HepG2 (cell line): ENCODE results near the gene SRSF10. TPM values are rescaled to one million over a fixed set of nuclear protein-coding genes. Genes with fewer than 3 reads are reported as not detected.

ENCODE experiments used
- ARID2 ChIP-seq: sonication (generic); formaldehyde crosslinking; IDR thresholded peaks from 2 replicates; pipeline ENCODE4 v1.8.1; 2022; ENCODE audit warnings: mild to moderate bottlenecking, missing genetic modification reagents, borderline replicate concordance
- BCL6 ChIP-seq: IDR thresholded peaks from 2 replicates; pipeline ENCODE4 v1.6.1; 2016; ENCODE audit warnings: missing genetic modification reagents, missing compliant biosample characterization
- CREB1 ChIP-seq, 2 experiments: fragments of 450-650 bp in 1 of 2; IDR thresholded peaks; 2 replicates each; pipeline ENCODE4 v1.6.1; 2016 to 2017; ENCODE audit warnings: control low read depth in 1 of 2, mild to moderate bottlenecking in 1 of 2, missing compliant biosample characterization in 1 of 2, missing genetic modification characterization in 1 of 2
- ELF1 ChIP-seq: sonication (generic); formaldehyde crosslinking; IDR thresholded peaks from 2 replicates; pipeline ENCODE4 v1.4.0; 2020; ENCODE audit warnings: missing genetic modification reagents
- ELF3 ChIP-seq: IDR thresholded peaks from 2 replicates; pipeline ENCODE4 v1.6.1; 2016; ENCODE audit warnings: missing genetic modification reagents, missing compliant biosample characterization
- FOXA3 ChIP-seq: IDR thresholded peaks from 2 replicates; pipeline ENCODE4 v1.6.1; 2016; ENCODE audit warnings: missing genetic modification reagents, missing compliant biosample characterization
- GATA4 ChIP-seq: sonication (generic); IDR thresholded peaks from 2 replicates; pipeline ENCODE4 v1.6.1; 2016; ENCODE audit warnings: antibody characterized with exemption, low read depth, borderline replicate concordance
- HMG20A ChIP-seq: IDR thresholded peaks from 2 replicates; pipeline ENCODE4 v1.6.1; 2016; ENCODE audit warnings: borderline replicate concordance
- HMG20B ChIP-seq: conservative IDR thresholded peaks from 2 replicates; pipeline ENCODE4 v1.6.1; 2016; ENCODE audit warnings: missing genetic modification reagents, missing compliant biosample characterization
- JUN ChIP-seq: sonication (generic); formaldehyde crosslinking; IDR thresholded peaks from 2 replicates; pipeline ENCODE4 v1.4.0; 2020; ENCODE audit warnings: mild to moderate bottlenecking, missing genetic modification reagents
- JUNB ChIP-seq: sonication (generic); formaldehyde crosslinking; IDR thresholded peaks from 2 replicates; pipeline ENCODE4 v1.8.0; 2022; ENCODE audit warnings: missing genetic modification reagents, mild to moderate bottlenecking, borderline replicate concordance
- KAT2B ChIP-seq: fragments of 150-350 bp; IDR thresholded peaks from 2 replicates; pipeline ENCODE4 v1.6.1; 2014; ENCODE audit warnings: low read depth, low read length, borderline replicate concordance
- KDM1A ChIP-seq: IDR thresholded peaks from 2 replicates; pipeline ENCODE4 v1.6.1; 2016; ENCODE audit warnings: missing compliant biosample characterization
- MIXL1 ChIP-seq: IDR thresholded peaks from 2 replicates; pipeline ENCODE4 v1.6.1; 2016
- NPAS2 ChIP-seq: sonication (generic); formaldehyde crosslinking; IDR thresholded peaks from 2 replicates; pipeline ENCODE4 v1.8.0; 2022; ENCODE audit warnings: mild to moderate bottlenecking, missing genetic modification reagents, borderline replicate concordance
- RCOR2 ChIP-seq: IDR thresholded peaks from 2 replicates; pipeline ENCODE4 v1.6.1; 2016; ENCODE audit warnings: missing biosample characterization, missing genetic modification reagents
- SAP130 ChIP-seq: IDR thresholded peaks from 2 replicates; pipeline ENCODE4 v1.6.1; 2016; ENCODE audit warnings: low read depth
- SOX6 ChIP-seq, 2 experiments: fragments of 450-650 bp in 1 of 2; sonication (generic) in 1 of 2; formaldehyde crosslinking in 1 of 2; IDR thresholded peaks; 2 replicates each; pipeline versions ENCODE4 v1.4.0 to v1.6.1; 2017 to 2020; ENCODE audit warnings: antibody characterized with exemption in 1 of 2, mild to moderate bottlenecking in 1 of 2, missing genetic modification reagents in 1 of 2
- SSRP1 ChIP-seq: IDR thresholded peaks from 2 replicates; pipeline ENCODE4 v1.6.1; 2016; ENCODE audit warnings: control low read depth
- YEATS4 ChIP-seq: sonication (generic); formaldehyde crosslinking; IDR thresholded peaks from 2 replicates; pipeline ENCODE4 v1.4.0; 2020; ENCODE audit warnings: missing genetic modification reagents, borderline replicate concordance
- ZBTB20 ChIP-seq: sonication (generic); formaldehyde crosslinking; IDR thresholded peaks from 2 replicates; pipeline ENCODE4 v1.8.1; 2023; ENCODE audit warnings: missing genetic modification reagents, low read depth, mild to moderate bottlenecking, borderline replicate concordance
- ZBTB8A ChIP-seq: sonication (generic); formaldehyde crosslinking; IDR thresholded peaks from 2 replicates; pipeline ENCODE4 v1.4.0; 2020; ENCODE audit warnings: mild to moderate bottlenecking, low read depth, missing genetic modification reagents, borderline replicate concordance
- ZNF3 ChIP-seq: IDR thresholded peaks from 2 replicates; pipeline ENCODE4 v1.7.0; 2017; ENCODE audit warnings: inconsistent platforms
- ZNF552 ChIP-seq: sonication (generic); formaldehyde crosslinking; IDR thresholded peaks from 2 replicates; pipeline ENCODE4 v1.9.0; 2022; ENCODE audit warnings: missing genetic modification reagents, mild to moderate bottlenecking, borderline replicate concordance
- ZNF709 ChIP-seq: sonication (generic); formaldehyde crosslinking; IDR thresholded peaks from 2 replicates; pipeline ENCODE4 v1.5.0; 2020; ENCODE audit warnings: mild to moderate bottlenecking, missing genetic modification reagents
- ZNF75D ChIP-seq: sonication (generic); formaldehyde crosslinking; IDR thresholded peaks from 2 replicates; pipeline ENCODE4 v1.8.1; 2023; ENCODE audit warnings: missing genetic modification reagents, mild to moderate bottlenecking, borderline replicate concordance
- polyA plus RNA-seq, 8 experiments: library from polyadenylated mRNA; depleted of rRNA in 3 of 8; stranded (reverse) in 7 of 8; unstranded in 1 of 8; fragments of >200 nt; fragmentation: Illumina TruSeq in 4 of 8; extraction: Trizol in 4 of 8; gene quantifications; 2 replicates each; pipeline versions ENCODE4 v1.2.1 to v1.2.3, GENCODE V29; 2011 to 2016; ENCODE audit warnings: low read depth in 4 of 8, missing spikeins in 1 of 8, mixed read lengths in 1 of 8; ENCODE audit not compliant: insufficient read depth in 1 of 8
- total RNA-seq, 5 experiments: library from RNA; depleted of rRNA; stranded (reverse); fragments of >200 nt; fragmentation: Illumina TruSeq; extraction: Trizol; gene quantifications; 2 replicates each; pipeline ENCODE4 v1.2.3, GENCODE V29; 2016; ENCODE audit warnings: low read depth in 1 of 5
- TF ChIP-seq, protein P1 (sequence below): sonication (generic); formaldehyde crosslinking; IDR thresholded peaks from 2 replicates; pipeline ENCODE4 v1.4.0; 2020; ENCODE audit warnings: missing genetic modification reagents
- TF ChIP-seq, protein P2 (sequence below): sonication (generic); formaldehyde crosslinking; IDR thresholded peaks from 2 replicates; pipeline ENCODE4 v1.5.1; 2020; ENCODE audit warnings: mild to moderate bottlenecking, moderate library complexity, missing genetic modification reagents
- TF ChIP-seq, protein P3 (sequence below): sonication (generic); formaldehyde crosslinking; IDR thresholded peaks from 2 replicates; pipeline ENCODE4 v1.5.0; 2020; ENCODE audit warnings: missing genetic modification reagents

SRSF10 gene
- total and polyA plus RNA-seq, 2 of the 13 experiments (the other 11 are each of a cell fraction or from before 2014, with no cell fraction given): 126 to 186 TPM

DNA sequence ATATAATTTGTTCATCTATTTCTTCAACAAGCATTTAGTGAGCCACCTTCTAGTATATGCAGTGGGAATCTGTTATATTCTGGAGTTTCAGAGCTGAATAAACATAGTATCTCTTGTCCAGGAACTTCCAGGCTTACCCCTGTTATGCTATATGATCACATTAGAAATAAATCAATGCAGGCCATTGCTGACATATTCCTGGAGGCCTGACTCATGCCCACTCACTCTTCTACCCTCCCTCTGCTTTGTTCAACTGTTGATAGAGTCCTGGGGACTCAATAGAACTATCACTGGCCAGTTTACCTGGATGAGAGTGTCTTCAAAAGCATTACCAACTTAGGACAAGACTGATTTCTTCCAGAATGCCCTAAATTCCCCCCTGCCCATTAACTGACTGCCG lies 29.3 kb upstream of the SRSF10 start (continued):
- no peak for TF ChIP-seq ZNF3
- TF ChIP-seq, protein P1, sequence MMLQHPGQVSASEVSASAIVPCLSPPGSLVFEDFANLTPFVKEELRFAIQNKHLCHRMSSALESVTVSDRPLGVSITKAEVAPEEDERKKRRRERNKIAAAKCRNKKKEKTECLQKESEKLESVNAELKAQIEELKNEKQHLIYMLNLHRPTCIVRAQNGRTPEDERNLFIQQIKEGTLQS (CRISPR knock-in tag): peak; percentile 75
- peak; percentile 67; the same call in 1 of the 2 replicates for TF ChIP-seq HMG20A (CRISPR knock-in tag)
- TF ChIP-seq ZNF75D (CRISPR knock-in tag): no peak
- peak; percentile 60; the same call in 1 of the 2 replicates for TF ChIP-seq KDM1A (CRISPR knock-in tag)
- no peak for TF ChIP-seq SSRP1
- 0 out of 2 replicates have a peak, but pooled peaks have one; percentile 10 for TF ChIP-seq KAT2B
- TF ChIP-seq ELF1 (CRISPR knock-in tag): no peak
- TF ChIP-seq JUNB (CRISPR knock-in tag): peak; percentile 65; the same call in 1 of the 2 replicates
- no peak for TF ChIP-seq CREB1 (IDR thresholded peaks at IDR 0.05)
- peak; percentile 26; the same call in 1 of the 2 replicates for TF ChIP-seq CREB1 (CRISPR knock-in tag; IDR thresholded peaks at IDR 0.05)
- TF ChIP-seq ARID2 (CRISPR knock-in tag): no peak
- TF ChIP-seq SAP130 (CRISPR knock-in tag): peak; percentile 47
- TF ChIP-seq GATA4: no peak
- TF ChIP-seq JUN: peak; percentile 85; the same call in 1 of the 2 replicates
- TF ChIP-seq HMG20B (CRISPR knock-in tag): peak; percentile 93
- no peak for TF ChIP-seq NPAS2 (CRISPR knock-in tag)
- TF ChIP-seq ZBTB20 (CRISPR knock-in tag): 0 out of 2 replicates have a peak, but pooled peaks have one; percentile 57
- TF ChIP-seq ZNF709 (CRISPR knock-in tag): no peak
- TF ChIP-seq ELF3 (CRISPR knock-in tag): peak; percentile 36; the same call in 1 of the 2 replicates
- TF ChIP-seq ZNF552 (CRISPR knock-in tag): no peak
- TF ChIP-seq MIXL1: 0 out of 2 replicates have a peak, but pooled peaks have one; percentile 37
- TF ChIP-seq, protein P2, sequence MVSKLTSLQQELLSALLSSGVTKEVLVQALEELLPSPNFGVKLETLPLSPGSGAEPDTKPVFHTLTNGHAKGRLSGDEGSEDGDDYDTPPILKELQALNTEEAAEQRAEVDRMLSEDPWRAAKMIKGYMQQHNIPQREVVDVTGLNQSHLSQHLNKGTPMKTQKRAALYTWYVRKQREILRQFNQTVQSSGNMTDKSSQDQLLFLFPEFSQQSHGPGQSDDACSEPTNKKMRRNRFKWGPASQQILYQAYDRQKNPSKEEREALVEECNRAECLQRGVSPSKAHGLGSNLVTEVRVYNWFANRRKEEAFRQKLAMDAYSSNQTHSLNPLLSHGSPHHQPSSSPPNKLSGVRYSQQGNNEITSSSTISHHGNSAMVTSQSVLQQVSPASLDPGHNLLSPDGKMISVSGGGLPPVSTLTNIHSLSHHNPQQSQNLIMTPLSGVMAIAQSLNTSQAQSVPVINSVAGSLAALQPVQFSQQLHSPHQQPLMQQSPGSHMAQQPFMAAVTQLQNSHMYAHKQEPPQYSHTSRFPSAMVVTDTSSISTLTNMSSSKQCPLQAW: 0 out of 2 replicates have a peak, but pooled peaks have one; percentile 38
- TF ChIP-seq, protein P3, sequence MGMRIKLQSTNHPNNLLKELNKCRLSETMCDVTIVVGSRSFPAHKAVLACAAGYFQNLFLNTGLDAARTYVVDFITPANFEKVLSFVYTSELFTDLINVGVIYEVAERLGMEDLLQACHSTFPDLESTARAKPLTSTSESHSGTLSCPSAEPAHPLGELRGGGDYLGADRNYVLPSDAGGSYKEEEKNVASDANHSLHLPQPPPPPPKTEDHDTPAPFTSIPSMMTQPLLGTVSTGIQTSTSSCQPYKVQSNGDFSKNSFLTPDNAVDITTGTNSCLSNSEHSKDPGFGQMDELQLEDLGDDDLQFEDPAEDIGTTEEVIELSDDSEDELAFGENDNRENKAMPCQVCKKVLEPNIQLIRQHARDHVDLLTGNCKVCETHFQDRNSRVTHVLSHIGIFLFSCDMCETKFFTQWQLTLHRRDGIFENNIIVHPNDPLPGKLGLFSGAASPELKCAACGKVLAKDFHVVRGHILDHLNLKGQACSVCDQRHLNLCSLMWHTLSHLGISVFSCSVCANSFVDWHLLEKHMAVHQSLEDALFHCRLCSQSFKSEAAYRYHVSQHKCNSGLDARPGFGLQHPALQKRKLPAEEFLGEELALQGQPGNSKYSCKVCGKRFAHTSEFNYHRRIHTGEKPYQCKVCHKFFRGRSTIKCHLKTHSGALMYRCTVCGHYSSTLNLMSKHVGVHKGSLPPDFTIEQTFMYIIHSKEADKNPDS (CRISPR knock-in tag): no peak
- TF ChIP-seq ZBTB8A (CRISPR knock-in tag): no peak
- no peak for TF ChIP-seq SOX6 (IDR thresholded peaks at IDR 0.05)
- 0 out of 2 replicates have a peak, but pooled peaks have one; percentile 44 for TF ChIP-seq SOX6 (CRISPR knock-in tag; IDR thresholded peaks at IDR 0.05)
- TF ChIP-seq RCOR2: peak; percentile 74
- peak; percentile 35 for TF ChIP-seq FOXA3 (CRISPR knock-in tag)
- no peak for TF ChIP-seq YEATS4
- TF ChIP-seq BCL6 (CRISPR knock-in tag): peak; percentile 38; the same call in 1 of the 2 replicates
